ENCODE measurements around the gene MN1. TPM values are rescaled to one million over a fixed set of nuclear protein-coding genes. Genes with fewer than 3 reads are reported as not detected.

Gene MN1
- total RNA-seq, 1 donor from 2014 or later, result 145 TPM

GRCh38 chr22:27845644-27846043 lies 44.1 kb upstream of the MN1 start:
- peak overlapping the region; percentile 67 for H3K27ac Mint-ChIP-seq (ENCODE audit: unreplicated experiment)
- TF ChIP-seq CTCF (IDR thresholded peaks at IDR 0.05), result no peak
- no peaks in the 10 kb centered on the region for H3K27me3 Mint-ChIP-seq (ENCODE audit: unreplicated experiment)
- peaks cover 70% of the 10 kb centered on the region for H3K4me1 Mint-ChIP-seq (ENCODE audit: unreplicated experiment)
- H3K9me3 Mint-ChIP-seq (ENCODE audit: unreplicated experiment), result no peaks in the 10 kb centered on the region
- DNase-seq (ENCODE audit: extremely low spot score, unreplicated experiment), result peak; percentile 56
- H3K4me3 Mint-ChIP-seq (ENCODE audit: unreplicated experiment), result no peak overlapping the region
- peaks cover 14% of the 10 kb centered on the region for H3K36me3 Mint-ChIP-seq (ENCODE audit: unreplicated experiment)

DNA sequence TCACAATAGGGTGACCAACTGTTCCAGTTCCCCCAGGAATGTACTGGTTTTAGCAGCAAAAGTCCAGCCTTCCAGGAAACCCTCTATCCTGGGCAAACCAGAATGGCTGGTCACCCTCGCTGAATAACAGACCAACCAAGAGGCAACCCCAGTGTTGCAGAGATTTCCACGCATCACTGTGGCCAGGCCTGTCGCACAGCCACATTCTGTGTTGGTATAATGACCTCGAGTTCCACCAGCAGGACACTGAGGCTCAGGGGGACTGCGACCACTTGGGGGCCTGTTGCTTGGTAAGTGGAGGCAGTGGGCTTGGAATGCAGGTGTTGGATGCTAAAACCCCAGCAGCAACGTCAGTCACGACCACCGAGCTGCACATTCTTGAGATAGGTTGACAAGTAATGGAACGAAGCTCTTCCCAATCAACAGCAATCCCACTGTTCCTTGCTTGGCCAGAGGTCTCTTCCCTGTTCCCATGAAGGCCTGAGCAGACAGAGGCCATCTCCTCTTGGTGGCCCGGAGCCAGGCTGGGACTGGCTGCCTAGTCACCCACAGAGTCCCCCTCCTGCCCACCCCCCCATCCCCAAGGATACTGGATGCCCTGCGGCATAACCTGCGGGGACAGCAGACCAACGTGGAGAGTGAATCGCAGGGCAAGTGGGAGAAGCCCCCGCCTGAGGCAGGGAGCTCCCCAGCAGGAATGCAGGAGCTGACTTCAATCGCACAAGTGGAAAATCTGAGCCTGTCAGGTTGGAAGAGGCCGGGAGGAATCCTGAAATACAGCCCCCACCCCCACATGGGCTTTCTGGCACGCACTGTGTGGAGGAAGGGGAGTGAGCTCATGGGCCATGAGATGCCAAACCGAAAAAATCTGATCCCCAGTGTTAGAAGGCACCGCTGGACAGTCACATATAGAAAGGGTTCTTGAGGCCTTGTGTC lies 43.4 kb upstream of the MN1 start:
- H3K27me3 Mint-ChIP-seq (ENCODE audit: unreplicated experiment), result no peaks in the 10 kb centered on the region
- DNase-seq (ENCODE audit: extremely low spot score, unreplicated experiment), result peak; percentile 81
- H3K36me3 Mint-ChIP-seq (ENCODE audit: unreplicated experiment), result peaks cover 11% of the 10 kb centered on the region
- H3K27ac Mint-ChIP-seq (ENCODE audit: unreplicated experiment), result peak overlapping the region; percentile 67
- no peak overlapping the region for H3K4me3 Mint-ChIP-seq (ENCODE audit: unreplicated experiment)
- H3K9me3 Mint-ChIP-seq (ENCODE audit: unreplicated experiment), result no peaks in the 10 kb centered on the region
- H3K4me1 Mint-ChIP-seq (ENCODE audit: unreplicated experiment), result peaks cover 64% of the 10 kb centered on the region
- no peak for TF ChIP-seq CTCF (IDR thresholded peaks at IDR 0.05)

GRCh38 chr22:27844256-27844655 lies 42.7 kb upstream of the MN1 start:
- peaks cover 11% of the 10 kb centered on the region for H3K36me3 Mint-ChIP-seq (ENCODE audit: unreplicated experiment)
- TF ChIP-seq CTCF (IDR thresholded peaks at IDR 0.05), result no peak
- H3K9me3 Mint-ChIP-seq (ENCODE audit: unreplicated experiment), result no peaks in the 10 kb centered on the region
- peak; percentile 36 for DNase-seq (ENCODE audit: extremely low spot score, unreplicated experiment)
- no peak overlapping the region for H3K4me3 Mint-ChIP-seq (ENCODE audit: unreplicated experiment)
- H3K4me1 Mint-ChIP-seq (ENCODE audit: unreplicated experiment), result peaks cover 61% of the 10 kb centered on the region
- H3K27me3 Mint-ChIP-seq (ENCODE audit: unreplicated experiment), result no peaks in the 10 kb centered on the region
- no peak overlapping the region for H3K27ac Mint-ChIP-seq (ENCODE audit: unreplicated experiment)

- H3K9me3 Mint-ChIP-seq (ENCODE audit: unreplicated experiment), result no peaks in the 10 kb centered on the region
- no peak for TF ChIP-seq CTCF (IDR thresholded peaks at IDR 0.05)
- H3K4me3 Mint-ChIP-seq (ENCODE audit: unreplicated experiment), result no peak overlapping the region
- no peak overlapping the region for H3K27ac Mint-ChIP-seq (ENCODE audit: unreplicated experiment)
- peaks cover 61% of the 10 kb centered on the region for H3K4me1 Mint-ChIP-seq (ENCODE audit: unreplicated experiment)
- DNase-seq (ENCODE audit: extremely low spot score, unreplicated experiment), result peak; percentile 71
- peaks cover 13% of the 10 kb centered on the region for H3K36me3 Mint-ChIP-seq (ENCODE audit: unreplicated experiment)
- H3K27me3 Mint-ChIP-seq (ENCODE audit: unreplicated experiment), result no peaks in the 10 kb centered on the region
Observed at GRCh38 chr22:27843441-27843840, 41.9 kb upstream of the MN1 start.

- Mint-ChIP-seq H3K27me3 (ENCODE audit: unreplicated experiment) (no peaks in the 10 kb centered on the region), H3K9me3 (ENCODE audit: unreplicated experiment) (no peaks in the 10 kb centered on the region), H3K4me1 (ENCODE audit: unreplicated experiment) (peaks cover 56% of the 10 kb centered on the region), H3K36me3 (ENCODE audit: unreplicated experiment) (peaks cover 11% of the 10 kb centered on the region), H3K27ac (ENCODE audit: unreplicated experiment) (no peak overlapping the region), H3K4me3 (ENCODE audit: unreplicated experiment) (no peak overlapping the region)
- no peak for TF ChIP-seq CTCF (IDR thresholded peaks at IDR 0.05)
- DNase-seq (ENCODE audit: extremely low spot score, unreplicated experiment), result peak; percentile 38
Observed at GRCh38 chr22:27842669-27843431, 41.3 kb upstream of the MN1 start.
